ENCODE measurements around the gene KLK2.

The KLK2 gene

GRCh38 chr19:50851620-50852019 is 21.6 kb upstream of the KLK2 start:
- no peak for DNase-seq

GRCh38 chr19:50854636-50855410 is 18.4 kb upstream of the KLK2 start, which contains the start of gene KLK3:
Gene KLK3 (plus strand): TSS chr19:50854915. CDS start chr19:50854956, 41 bp downstream.
- no peak for DNase-seq

GRCh38 chr19:50857366-50857765 is 15.9 kb upstream of the KLK2 start:
- DNase-seq = no peak

- no peak for DNase-seq
Measured at GRCh38 chr19:50858886-50859285, 14.4 kb upstream of the KLK2 start.

GRCh38 chr19:50859849-50860248 is 13.4 kb upstream of the KLK2 start:
- no peak for DNase-seq

- no peak for DNase-seq
Measured at GRCh38 chr19:50861010-50861409, 12.2 kb upstream of the KLK2 start.

GRCh38 chr19:50861496-50862286 is 11.5 kb upstream of the KLK2 start:
- no peak for DNase-seq

- no peak for DNase-seq
Measured at GRCh38 chr19:50869479-50869878, 3.8 kb upstream of the KLK2 start.

- no peak for DNase-seq
Measured at GRCh38 chr19:50870417-50871089, 2.7 kb upstream of the KLK2 start.

GRCh38 chr19:50874211-50874610 is 972 bp downstream of the KLK2 start:
- DNase-seq = no peak

- DNase-seq = no peak
Measured at GRCh38 chr19:50875795-50876422, 2.7 kb downstream of the KLK2 start.

GRCh38 chr19:50876456-50876855 is 3.2 kb downstream of the KLK2 start:
- DNase-seq = no peak

- DNase-seq = no peak
Measured at GRCh38 chr19:50877338-50877737, 4.1 kb downstream of the KLK2 start.

GRCh38 chr19:50878851-50879250 is 5.6 kb downstream of the KLK2 start:
- DNase-seq = no peak

GRCh38 chr19:50880241-50880640 is 7.0 kb downstream of the KLK2 start:
- no peak for DNase-seq

GRCh38 chr19:50882188-50882587 is 8.9 kb downstream of the KLK2 start:
- no peak for DNase-seq

- DNase-seq = no peak
Measured at GRCh38 chr19:50889638-50890037, 16.4 kb downstream of the KLK2 start.

- DNase-seq = no peak
Measured at GRCh38 chr19:50890422-50891252, 17.4 kb downstream of the KLK2 start.

- no peak for DNase-seq
Measured at GRCh38 chr19:50891253-50891625, 18.0 kb downstream of the KLK2 start.

GRCh38 chr19:50893047-50893736 is 20.0 kb downstream of the KLK2 start:
- DNase-seq = no peak

Data from midbrain (tissue), 1 donor.